T-helper 1 cell (primary cell): Measurements from ENCODE around the gene ATP2B1.
"Not testable (repeated sequence)": the region's sequence is repeated elsewhere in the genome, so short reads cannot be mapped to it uniquely, and the experiment has no call there.

Source experiments
- DNase-seq, 5 donors: peaks; one replicate each; pipeline ENCODE4 v3.0.0-alpha.2; 2012 to 2020
- total RNA-seq, 4 donors: gene quantifications; one replicate each; lab custom pipeline; 2026; lab: John Stamatoyannopoulos, UW

Gene ATP2B1
- total RNA-seq, result 234 to 297 (median 291) reads per million in 4 donors

DNA sequence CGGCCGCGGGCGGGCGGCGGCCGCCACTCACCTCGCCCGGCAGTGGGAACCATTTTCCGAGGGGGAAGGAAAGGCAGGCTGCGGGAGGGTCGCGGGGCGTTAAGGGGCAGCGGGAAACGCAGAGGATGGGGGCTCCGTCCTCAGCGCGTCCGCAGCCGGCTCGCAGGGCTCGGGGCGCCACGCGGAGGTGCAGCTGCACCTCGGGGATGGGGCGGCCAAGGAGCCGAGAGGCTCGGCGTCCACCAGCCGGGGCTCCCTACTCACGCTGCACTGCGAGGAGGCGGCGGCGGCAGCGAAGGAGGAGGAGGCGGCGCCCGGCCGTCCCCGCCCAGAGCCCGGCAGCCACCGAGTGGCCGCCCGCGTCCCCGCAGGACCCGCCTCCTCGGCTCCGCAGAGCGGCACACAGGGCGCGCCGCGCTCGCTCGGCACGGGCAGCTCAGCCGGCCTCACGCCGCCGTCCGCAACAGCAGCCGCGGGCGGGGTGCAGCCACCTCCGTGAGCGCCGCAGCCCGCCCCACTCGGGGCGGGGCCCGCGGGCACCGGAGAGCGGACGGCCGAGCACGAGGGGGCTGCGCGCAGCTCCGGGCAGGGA, at the start of gene ATP2B1:
TSS of gene ATP2B1 (minus strand) at position 274 of the 592 bp plus-strand sequence. CDS start 52,952 bp downstream, outside the sequence.
- DNase-seq, result peak; percentile 72 to 89 (median 76)

GRCh38 chr12:89757987-89758386, 49.3 kb upstream of the ATP2B1 start:
- not testable (repeated sequence) for DNase-seq

DNA sequence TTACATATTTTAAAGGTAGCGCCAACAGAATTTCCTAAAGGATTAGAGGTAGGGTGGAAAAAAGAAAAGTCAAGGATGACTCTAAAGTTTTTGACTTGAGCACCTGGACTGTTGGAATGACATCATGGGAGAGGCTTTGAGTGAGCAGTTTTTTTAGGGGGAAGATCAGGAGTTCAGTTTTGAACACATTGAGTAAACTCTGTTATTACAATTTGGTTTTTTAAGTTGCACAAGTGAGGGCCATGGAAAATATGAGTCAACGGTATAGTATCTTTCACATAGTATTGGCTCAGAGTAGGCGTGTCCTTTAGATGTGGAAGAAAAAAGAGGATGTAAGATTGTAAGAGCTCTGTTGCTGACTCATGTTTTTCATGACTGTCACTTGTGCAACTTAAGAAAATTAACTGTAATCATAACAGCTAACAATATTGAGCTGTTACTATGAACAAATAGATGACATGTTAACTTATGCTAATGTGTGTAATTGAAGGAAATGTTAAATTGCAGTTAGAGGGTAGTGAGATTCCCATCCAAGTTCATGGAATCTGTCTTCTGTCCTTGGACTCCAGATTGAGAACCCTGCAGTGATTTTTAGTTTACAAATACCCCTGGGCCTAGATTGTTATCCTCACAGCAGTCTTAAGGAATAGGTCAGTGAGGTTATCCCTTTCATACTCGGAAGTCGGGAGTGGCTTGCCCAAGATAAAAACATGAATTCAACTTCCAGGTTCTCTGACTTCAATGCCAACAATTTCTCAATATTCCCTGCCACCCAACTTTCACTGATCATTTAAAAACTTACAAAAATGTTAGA, 48.2 kb upstream of the ATP2B1 start:
- peak in 2 of 5 donors; percentile 1 to 94 for DNase-seq

DNA sequence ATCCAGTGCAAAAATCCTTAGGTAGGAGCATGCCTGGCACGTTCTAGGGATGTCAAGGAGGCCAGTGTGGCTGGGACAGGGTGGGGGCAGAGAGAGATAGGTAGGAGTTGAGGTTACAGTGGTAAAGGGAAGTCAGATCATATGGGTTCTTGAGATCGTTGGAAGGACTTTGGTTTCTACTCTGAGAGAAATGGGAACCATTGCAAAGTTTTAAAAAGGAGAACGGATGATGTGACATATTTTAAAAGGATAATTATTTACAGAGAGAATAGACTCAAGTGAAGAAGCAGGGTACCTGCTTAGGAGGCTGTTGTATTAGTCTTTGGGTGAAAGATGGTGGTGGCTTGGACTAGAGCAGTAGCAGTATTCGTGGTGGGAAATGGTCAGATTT, 47.6 kb upstream of the ATP2B1 start:
- DNase-seq, result no peak

DNA sequence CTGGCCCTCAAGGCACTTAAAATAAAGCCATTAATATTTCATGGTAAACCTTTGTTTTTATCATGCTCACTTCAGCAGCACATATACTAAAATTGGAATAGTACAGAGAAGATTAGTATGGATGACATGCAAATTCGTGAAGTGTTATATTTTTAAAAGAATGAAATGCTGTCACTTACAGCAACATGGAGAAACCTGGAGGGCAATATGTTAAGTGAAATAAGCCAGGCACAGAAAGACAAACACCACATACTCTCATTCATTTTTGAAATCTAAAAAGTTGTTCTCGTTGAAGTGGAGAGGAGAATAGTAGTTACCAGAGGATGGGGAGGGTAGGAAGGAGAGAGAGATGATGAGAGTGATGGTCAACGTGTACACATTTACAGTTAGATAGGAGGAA, 45.4 kb upstream of the ATP2B1 start:
- no peak for DNase-seq

DNA sequence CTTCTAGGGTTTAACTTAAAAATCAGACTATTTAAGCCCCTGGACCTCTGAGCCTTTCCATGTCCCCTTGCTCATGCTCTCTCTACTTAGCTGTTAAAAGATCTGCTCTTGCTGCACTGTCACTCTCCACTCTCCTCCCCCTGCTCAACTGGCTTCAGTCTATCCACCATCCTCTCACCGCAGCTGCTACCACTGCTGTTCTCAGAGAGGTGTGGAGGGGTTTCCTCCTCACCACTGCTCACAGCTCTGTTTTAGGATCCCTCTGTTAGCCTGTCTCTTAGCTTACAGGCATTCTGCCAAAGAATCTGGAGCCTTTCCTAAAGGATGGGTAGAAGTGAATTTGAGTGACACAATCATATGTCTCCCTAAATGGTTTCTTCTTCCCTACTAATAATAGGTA, 43.7 kb upstream of the ATP2B1 start:
- no peak for DNase-seq

- no peak for DNase-seq
Observed at GRCh38 chr12:89750389-89751351, 42.0 kb upstream of the ATP2B1 start.

DNA sequence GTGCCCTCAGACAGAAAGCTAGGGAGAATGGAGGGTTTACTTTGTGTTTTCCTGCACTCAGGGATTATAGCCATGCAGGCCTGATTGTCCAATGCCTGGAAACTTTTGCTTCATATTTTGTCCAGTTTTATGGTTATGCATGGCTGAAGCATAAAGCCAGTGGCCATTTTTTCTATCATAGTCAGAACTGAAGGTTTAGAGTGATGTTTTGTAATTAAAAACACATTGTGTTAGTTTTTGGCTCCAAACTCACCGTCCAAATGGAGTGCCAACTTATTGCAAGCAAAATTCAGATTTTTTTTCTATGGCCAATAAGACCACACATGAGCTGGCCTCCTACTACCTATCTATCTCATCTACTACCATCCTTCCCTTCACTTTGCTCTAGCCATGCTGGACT, 40.2 kb upstream of the ATP2B1 start:
- no peak for DNase-seq

GRCh38 chr12:89745286-89745685, 36.6 kb upstream of the ATP2B1 start:
- DNase-seq, result no peak

- no peak for DNase-seq
Observed at GRCh38 chr12:89742337-89743022, 33.8 kb upstream of the ATP2B1 start.

DNA sequence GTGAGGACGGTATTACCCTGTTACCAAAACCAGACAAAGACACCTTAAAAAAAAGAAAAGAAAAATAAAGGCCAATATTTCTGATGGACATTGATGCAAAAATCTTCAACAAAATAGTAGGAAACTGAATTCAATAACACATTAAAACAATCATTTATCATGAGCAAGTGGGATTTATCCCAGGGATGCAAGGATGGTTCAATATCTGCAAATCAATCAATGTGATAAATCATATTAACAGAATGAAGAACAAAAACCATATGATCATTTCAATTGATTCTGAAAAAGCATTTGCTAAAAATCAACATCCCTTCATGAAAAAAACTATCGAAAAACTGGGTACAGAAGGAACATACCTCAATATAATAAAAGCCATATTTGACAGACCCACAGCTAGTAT, 32.3 kb upstream of the ATP2B1 start:
- no peak for DNase-seq

GRCh38 chr12:89736995-89737394, 28.4 kb upstream of the ATP2B1 start:
- no peak for DNase-seq

DNA sequence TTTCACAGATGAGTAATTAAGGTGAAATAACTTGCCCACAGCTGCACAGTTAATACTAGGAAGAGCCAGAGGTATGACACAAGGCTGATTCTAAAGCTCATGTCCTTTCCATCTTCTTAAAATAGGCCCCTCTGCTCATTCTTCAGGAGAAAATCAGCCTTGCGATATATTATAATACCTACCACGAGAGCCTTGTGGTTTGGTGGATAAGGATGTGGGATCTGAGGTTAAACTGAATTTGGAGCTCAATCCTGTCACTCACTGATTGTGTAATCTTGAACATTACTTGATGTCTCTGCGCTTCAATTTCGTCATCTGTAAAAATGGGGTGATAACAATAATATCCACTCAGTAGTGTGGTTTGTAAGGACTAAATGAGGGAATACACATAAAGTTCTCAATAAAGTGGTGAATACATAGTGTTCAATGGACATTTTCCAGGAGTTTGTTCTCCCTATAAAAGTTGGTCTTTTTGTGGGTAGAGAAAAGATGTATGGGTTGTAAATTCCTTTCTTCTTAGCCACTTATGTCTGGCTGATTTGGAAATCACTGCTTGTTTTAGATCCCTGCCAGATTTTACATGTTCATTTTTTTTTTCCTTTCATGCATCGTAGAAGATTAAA, 25.1 kb upstream of the ATP2B1 start:
- peak in 1 of 5 donors; percentile 71 for DNase-seq

- DNase-seq, result no peak
Observed at GRCh38 chr12:89732522-89732921, 23.9 kb upstream of the ATP2B1 start.

DNA sequence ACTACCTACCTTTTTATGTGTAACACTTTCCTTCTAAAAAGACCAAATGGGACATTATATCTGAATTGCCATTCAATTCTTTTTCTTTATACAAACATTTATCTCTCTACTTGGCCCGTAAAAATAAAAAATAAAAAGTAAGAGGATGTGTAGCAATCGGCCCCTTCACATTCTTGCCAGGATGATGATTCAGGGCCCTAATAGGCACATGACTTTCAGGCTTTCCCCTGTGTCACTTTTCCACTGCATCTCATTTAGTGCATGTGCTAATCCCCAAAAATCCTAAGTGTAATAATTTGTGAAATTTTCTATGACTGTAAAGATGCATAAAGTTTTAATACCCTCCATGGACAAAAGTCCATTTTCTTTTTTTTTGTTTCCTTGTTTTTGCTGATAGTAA, 23.0 kb upstream of the ATP2B1 start:
- DNase-seq, result no peak

GRCh38 chr12:89731089-89731488, 22.5 kb upstream of the ATP2B1 start:
- DNase-seq, result no peak

DNA sequence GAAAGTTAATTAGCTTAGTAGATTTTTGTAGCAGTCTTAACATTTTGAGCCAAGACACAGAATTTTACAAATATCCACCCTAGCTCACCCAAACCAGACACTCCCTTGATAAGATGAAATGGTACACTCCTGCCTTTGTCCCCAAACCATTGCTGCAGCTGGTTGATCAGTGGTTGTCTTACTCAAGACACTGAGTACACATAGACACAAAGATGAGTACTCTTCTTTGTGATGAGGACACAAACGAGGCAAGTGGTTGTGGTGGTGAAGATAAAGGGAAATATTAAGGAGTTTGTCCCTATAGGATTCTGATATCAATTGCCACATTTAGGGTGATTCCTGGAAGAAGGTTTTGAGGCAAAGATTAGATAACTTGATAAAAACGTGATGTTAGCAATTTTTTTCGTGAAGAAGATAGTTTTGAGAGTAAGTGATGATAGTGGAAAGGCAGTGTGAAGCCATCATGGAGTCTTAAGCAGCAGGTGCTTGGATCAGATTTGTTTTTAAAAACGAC, 21.4 kb upstream of the ATP2B1 start:
- DNase-seq, result no peak

DNA sequence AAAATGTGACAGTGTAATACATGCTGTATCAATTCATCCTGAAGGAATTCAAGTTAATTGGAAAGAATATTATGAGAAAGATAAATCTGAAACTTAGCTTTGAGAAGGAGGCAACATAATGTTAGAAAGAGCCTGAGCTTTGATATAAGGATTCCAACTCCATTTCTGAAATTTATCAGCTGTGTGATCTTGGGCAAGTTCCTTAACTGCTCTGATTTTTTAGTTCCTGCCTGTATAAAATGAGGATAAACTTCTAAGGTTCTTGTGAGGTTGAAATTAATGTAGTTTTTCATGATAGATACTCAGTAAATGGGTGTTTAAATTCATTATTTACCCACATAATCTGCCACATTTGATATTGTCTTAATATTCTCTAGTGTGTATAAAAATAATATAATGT, 14.6 kb upstream of the ATP2B1 start:
- DNase-seq, result no peak

DNA sequence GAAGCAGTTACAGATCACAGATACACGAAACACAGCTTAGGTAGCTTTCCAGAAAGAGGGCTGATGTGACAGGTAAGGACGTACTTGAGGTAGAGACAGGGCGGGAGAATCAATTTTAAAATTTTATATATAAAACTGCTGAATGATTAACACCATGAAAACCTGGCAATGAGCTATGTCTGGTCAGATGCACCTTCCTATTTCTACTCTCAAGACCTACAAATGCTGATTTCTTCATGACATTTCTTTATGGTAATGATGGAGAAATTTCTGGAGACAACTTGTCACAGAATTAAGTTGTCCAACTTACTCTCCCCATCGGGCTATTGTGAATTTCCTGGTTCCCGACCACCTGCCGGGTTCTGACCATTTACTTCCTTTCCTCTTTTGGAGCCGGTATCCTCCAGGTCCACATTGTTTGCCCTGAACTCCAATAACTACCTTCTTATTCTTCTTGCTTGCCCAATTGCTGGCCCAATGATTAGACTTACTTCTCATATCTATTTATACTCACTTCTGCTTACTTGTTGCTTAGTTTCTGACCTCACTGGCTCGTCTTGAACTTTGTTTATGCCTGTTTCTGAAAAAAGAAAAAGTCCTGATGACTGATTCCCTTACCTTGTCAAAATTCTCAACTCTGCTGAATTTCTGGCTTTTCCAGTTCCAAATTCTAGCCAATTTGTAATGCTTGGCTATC, 12.8 kb upstream of the ATP2B1 start:
- no peak for DNase-seq

- DNase-seq, result no peak
Observed at GRCh38 chr12:89717759-89718523, 9.3 kb upstream of the ATP2B1 start.
